ENCODE measurements around the gene DIS3L2.

The DIS3L2 gene

DNA sequence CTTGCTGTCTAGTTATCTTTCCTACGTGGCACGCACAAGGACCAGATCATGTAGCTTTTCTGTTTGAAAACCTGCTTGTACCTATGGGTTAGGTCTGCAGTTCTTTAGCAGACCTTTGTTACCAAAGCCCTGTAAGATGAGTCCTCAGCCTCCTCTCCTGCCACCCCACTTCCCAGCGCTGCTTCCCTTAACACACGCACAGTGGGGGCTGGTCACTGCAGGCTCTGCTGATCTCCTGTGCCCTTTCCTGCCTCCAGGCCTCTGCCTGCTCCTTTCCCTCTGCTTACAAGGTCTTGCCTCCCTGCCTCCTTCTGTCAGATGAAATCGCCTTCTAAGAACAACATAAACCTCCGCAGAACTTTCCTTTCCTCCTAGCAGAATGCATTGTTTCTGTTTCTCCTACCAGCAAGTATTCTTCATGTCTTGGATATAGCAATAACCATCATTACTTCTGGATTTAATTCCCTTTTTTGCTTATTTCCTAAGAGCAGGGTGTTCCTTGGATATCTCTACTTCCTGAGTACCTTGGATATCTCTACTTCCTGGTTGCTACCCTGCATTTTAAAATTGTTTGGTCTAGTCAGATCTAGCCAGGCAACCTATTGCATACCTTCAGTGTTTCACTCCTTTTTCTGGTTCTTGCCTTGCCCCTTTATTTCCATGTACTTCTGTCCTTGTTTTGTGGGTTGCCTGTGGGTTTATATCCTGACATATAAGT, 257.4 kb downstream of the DIS3L2 start:
- Histone ChIP-seq H3K4me3 (no peak overlapping the region), H3K27ac (no peak overlapping the region), H3K36me3 (ENCODE audit: insufficient read depth, low read length) (no peaks in the 10 kb centered on the region), H3K9ac (ENCODE audit: insufficient read length) (no peak overlapping the region), H3K9me3 (ENCODE audit: low read depth, low read length) (no peaks in the 10 kb centered on the region)
- no peak for DNase-seq (ENCODE audit: low read depth, low spot score)
- TF ChIP-seq POLR2AphosphoS5 (IDR thresholded peaks at IDR 0.05; ENCODE audit: borderline replicate concordance, low read depth, low read length) (no peak), EZH2 (IDR thresholded peaks at IDR 0.05) (no peak), FOXP2 (optimal IDR thresholded peaks at IDR 0.05; ENCODE audit: control extremely low read depth, extremely low read length, insufficient read depth) (no peak)

DNA sequence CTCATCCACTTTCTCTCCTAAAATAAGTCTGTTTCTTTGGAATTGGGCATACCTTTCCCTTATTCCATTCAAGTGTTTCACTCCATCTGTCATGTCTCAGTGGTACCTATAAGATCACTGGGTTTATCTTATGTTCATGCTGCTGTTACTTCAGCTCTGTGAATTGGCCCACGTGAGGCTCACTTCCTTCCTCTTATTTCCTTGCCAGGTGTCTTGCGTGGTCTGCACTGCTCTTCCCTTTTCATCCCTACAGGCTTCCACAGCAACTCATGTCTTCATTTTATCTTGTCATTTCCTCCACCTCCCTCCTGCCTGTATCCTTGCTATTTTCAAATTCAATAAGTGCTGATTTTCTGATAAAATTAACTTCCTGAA, 258.0 kb downstream of the DIS3L2 start:
- Histone ChIP-seq H3K36me3 (ENCODE audit: insufficient read depth, low read length) (no peaks in the 10 kb centered on the region), H3K9me3 (ENCODE audit: low read depth, low read length) (no peaks in the 10 kb centered on the region), H3K9ac (ENCODE audit: insufficient read length) (no peak overlapping the region), H3K27ac (no peak overlapping the region), H3K4me3 (no peak overlapping the region)
- no peak for DNase-seq (ENCODE audit: low read depth, low spot score)
- TF ChIP-seq FOXP2 (optimal IDR thresholded peaks at IDR 0.05; ENCODE audit: control extremely low read depth, extremely low read length, insufficient read depth) (no peak), EZH2 (IDR thresholded peaks at IDR 0.05) (no peak), POLR2AphosphoS5 (IDR thresholded peaks at IDR 0.05; ENCODE audit: borderline replicate concordance, low read depth, low read length) (no peak)

DNA sequence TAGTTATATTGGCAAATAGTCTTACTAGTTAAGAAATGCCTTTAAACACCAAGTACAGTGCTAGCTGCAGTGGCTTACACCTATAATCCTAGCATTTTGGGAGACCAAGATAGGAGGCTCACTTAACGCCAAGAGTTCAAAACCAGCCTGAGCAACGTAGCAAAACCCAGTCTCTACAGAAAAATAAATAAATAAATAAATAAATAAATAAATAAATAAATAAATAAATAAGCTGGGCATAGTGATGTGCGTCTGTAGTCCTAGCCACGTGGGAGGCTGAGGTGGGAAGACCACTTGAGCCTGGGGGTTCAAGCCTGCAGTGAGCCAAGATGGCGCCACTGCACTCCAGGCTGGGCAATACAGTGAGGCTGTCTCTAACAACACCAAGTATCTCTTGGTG, 258.4 kb downstream of the DIS3L2 start:
- no peak overlapping the region for H3K9ac ChIP-seq (ENCODE audit: insufficient read length)
- H3K36me3 ChIP-seq (ENCODE audit: insufficient read depth, low read length): no peaks in the 10 kb centered on the region
- H3K27ac ChIP-seq: no peak overlapping the region
- no peak for TF ChIP-seq EZH2 (IDR thresholded peaks at IDR 0.05)
- TF ChIP-seq POLR2AphosphoS5 (IDR thresholded peaks at IDR 0.05; ENCODE audit: borderline replicate concordance, low read depth, low read length): no peak
- no peak for TF ChIP-seq FOXP2 (optimal IDR thresholded peaks at IDR 0.05; ENCODE audit: control extremely low read depth, extremely low read length, insufficient read depth)
- no peak overlapping the region for H3K4me3 ChIP-seq
- no peak for DNase-seq (ENCODE audit: low read depth, low spot score)
- H3K9me3 ChIP-seq (ENCODE audit: low read depth, low read length): no peaks in the 10 kb centered on the region

DNA sequence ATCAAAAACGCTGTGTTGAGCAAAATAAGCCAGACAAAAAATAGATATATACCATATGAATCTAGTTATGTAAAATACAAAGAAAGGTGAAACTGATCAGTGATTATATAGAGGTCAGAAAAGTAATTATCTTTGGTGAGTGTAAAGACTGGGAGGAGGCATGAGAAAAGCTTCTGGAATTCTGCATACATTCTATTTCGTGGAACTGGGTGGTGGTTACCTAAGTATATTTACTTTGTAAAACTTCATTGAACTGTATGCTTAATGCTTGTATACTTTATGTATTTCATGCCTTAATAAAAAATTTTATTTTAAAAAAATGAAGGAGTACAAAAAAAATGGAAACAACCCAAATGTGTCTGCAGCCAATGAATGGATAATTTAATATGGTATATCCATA, 263.9 kb downstream of the DIS3L2 start:
- no peaks in the 10 kb centered on the region for H3K36me3 ChIP-seq (ENCODE audit: insufficient read depth, low read length)
- no peak overlapping the region for H3K4me3 ChIP-seq
- TF ChIP-seq POLR2AphosphoS5 (IDR thresholded peaks at IDR 0.05; ENCODE audit: borderline replicate concordance, low read depth, low read length) (no peak), FOXP2 (optimal IDR thresholded peaks at IDR 0.05; ENCODE audit: control extremely low read depth, extremely low read length, insufficient read depth) (no peak)
- no peak overlapping the region for H3K9ac ChIP-seq (ENCODE audit: insufficient read length)
- no peaks in the 10 kb centered on the region for H3K9me3 ChIP-seq (ENCODE audit: low read depth, low read length)
- no peak overlapping the region for H3K27ac ChIP-seq
- DNase-seq (ENCODE audit: low read depth, low spot score): no peak

DNA sequence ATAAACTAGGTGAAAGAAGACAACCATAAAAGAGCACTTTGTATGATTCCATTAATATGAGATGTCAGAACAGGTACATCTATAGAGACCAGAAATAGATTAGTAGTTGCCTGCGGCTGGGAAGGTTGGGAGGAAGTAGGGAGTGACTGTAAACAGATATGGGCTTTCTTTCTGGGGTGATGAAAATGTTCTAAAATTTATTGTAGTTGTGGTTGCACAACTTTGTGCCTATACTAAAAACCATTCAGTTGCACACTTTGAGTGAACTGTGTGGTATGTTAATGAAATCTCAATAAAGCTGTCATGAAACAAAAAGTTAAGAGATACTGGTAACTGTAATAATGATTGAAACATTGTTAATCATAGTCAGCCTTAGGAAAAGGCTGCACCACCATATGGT, 264.4 kb downstream of the DIS3L2 start:
- TF ChIP-seq POLR2AphosphoS5 (IDR thresholded peaks at IDR 0.05; ENCODE audit: borderline replicate concordance, low read depth, low read length) (no peak), FOXP2 (optimal IDR thresholded peaks at IDR 0.05; ENCODE audit: control extremely low read depth, extremely low read length, insufficient read depth) (no peak), EZH2 (IDR thresholded peaks at IDR 0.05) (no peak)
- Histone ChIP-seq H3K27ac (no peak overlapping the region), H3K9ac (ENCODE audit: insufficient read length) (no peak overlapping the region), H3K36me3 (ENCODE audit: insufficient read depth, low read length) (no peaks in the 10 kb centered on the region), H3K4me3 (no peak overlapping the region), H3K9me3 (ENCODE audit: low read depth, low read length) (no peaks in the 10 kb centered on the region)
- DNase-seq (ENCODE audit: low read depth, low spot score): no peak

DNA sequence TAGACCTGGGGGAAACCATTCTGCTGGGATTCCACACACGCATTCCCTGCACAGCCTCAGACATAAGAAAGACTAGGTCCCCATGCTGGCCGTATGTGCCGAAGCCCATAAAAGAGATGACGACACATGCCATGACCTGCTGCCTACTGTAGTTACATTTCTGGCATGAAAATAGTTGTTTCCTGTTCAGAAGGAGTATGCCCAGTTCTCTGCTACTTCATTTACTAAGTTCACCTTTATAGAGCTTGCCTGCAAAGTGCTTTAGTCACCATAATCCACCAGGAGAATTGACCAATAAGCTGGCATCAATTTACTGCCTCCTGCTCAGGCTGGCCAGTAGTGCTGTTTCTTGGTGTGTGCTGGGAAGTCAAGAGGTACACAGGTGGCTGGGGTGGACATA, 266.8 kb downstream of the DIS3L2 start:
- Histone ChIP-seq H3K9ac (ENCODE audit: insufficient read length) (no peak overlapping the region), H3K4me3 (no peak overlapping the region), H3K36me3 (ENCODE audit: insufficient read depth, low read length) (no peaks in the 10 kb centered on the region), H3K9me3 (ENCODE audit: low read depth, low read length) (no peaks in the 10 kb centered on the region), H3K27ac (no peak overlapping the region)
- no peak for DNase-seq (ENCODE audit: low read depth, low spot score)
- TF ChIP-seq FOXP2 (optimal IDR thresholded peaks at IDR 0.05; ENCODE audit: control extremely low read depth, extremely low read length, insufficient read depth) (no peak), EZH2 (IDR thresholded peaks at IDR 0.05) (no peak), POLR2AphosphoS5 (IDR thresholded peaks at IDR 0.05; ENCODE audit: borderline replicate concordance, low read depth, low read length) (no peak)

DNA sequence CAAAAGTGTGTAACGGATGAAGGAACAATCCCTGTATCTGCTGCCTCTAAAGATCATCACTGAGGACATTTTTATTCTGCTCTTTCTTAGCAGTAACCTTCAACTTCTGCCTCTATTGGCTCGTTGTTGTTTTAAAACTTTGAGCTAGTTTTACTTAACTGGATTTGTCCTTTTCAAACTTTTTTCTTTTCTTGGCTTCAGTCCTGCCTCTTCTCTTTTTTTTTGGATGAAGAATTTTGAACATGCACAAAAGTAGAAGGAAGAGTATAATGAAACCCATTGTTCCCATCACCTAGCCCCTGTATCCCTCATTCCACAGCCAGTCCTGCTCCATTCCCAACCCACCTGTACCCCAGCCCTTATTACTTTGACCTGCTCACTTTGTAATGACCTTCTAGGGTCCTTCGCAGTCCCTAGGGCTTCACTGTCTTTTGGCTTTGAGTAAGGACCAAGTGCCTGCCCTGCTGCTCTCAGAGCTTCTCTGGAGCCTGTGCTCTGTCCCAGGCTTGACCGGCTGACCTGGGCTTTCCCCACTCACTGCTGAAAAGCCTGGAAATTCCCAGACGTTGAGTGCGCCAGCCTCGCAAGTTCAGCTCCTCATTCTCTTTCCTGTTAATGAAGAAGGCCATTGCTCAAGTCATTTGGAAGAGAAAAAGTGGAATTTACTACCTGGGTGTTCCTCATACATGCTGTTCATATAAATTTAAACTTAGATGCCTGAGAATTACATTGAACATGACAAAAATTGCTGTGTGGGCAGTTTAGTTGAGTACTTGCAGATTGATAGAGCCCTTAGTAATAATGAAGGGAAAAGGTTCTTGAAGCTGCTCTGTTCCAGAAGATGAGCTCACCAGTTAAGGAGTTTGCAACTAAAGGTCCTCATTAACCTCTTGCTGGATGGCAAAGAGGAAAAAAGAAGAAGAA, 267.7 kb downstream of the DIS3L2 start:
- Histone ChIP-seq H3K9me3 (ENCODE audit: low read depth, low read length) (no peaks in the 10 kb centered on the region), H3K36me3 (ENCODE audit: insufficient read depth, low read length) (no peaks in the 10 kb centered on the region), H3K9ac (ENCODE audit: insufficient read length) (no peak overlapping the region), H3K4me3 (no peak overlapping the region), H3K27ac (no peak overlapping the region)
- DNase-seq (ENCODE audit: low read depth, low spot score): no peak
- TF ChIP-seq FOXP2 (optimal IDR thresholded peaks at IDR 0.05; ENCODE audit: control extremely low read depth, extremely low read length, insufficient read depth) (no peak), EZH2 (IDR thresholded peaks at IDR 0.05) (no peak), POLR2AphosphoS5 (IDR thresholded peaks at IDR 0.05; ENCODE audit: borderline replicate concordance, low read depth, low read length) (no peak)

DNA sequence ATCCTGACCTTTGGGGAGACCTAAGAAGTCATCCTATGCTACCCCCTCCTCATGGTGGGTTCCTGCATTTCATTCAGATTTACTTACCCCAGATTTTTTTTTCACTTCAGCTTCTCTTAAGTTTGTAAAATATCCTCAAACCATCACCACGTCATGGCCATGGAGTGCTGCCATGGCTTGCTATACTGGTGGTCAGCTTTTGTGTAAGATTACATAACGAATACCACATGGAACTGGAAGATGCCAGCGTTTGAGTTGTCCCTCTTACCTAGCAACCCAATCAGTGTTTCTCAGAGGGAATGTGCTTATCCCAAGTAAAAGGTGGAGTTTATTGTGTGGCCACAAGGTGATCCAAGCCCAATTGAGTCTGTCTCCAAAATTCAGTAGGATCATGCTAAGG, 268.4 kb downstream of the DIS3L2 start:
- TF ChIP-seq POLR2AphosphoS5 (IDR thresholded peaks at IDR 0.05; ENCODE audit: borderline replicate concordance, low read depth, low read length) (no peak), EZH2 (IDR thresholded peaks at IDR 0.05) (no peak), FOXP2 (optimal IDR thresholded peaks at IDR 0.05; ENCODE audit: control extremely low read depth, extremely low read length, insufficient read depth) (no peak)
- no peaks in the 10 kb centered on the region for H3K9me3 ChIP-seq (ENCODE audit: low read depth, low read length)
- H3K36me3 ChIP-seq (ENCODE audit: insufficient read depth, low read length): no peaks in the 10 kb centered on the region
- no peak overlapping the region for H3K4me3 ChIP-seq
- H3K9ac ChIP-seq (ENCODE audit: insufficient read length): no peak overlapping the region
- no peak overlapping the region for H3K27ac ChIP-seq
- no peak for DNase-seq (ENCODE audit: low read depth, low spot score)
